GM13977 (cell line): ENCODE results near the gene CA5A.

Experiments
- DNase-seq: peaks from one replicate; pipeline ENCODE4 v3.0.0; 2012; ENCODE audit warnings: low spot score
- CTCF ChIP-seq: IDR thresholded peaks from 2 replicates; pipeline ENCODE4 v1.5.1; 2012; ENCODE audit warnings: mild to moderate bottlenecking, control low read depth; ENCODE audit not compliant: insufficient read depth; ENCODE audit errors: extremely low read depth, missing control alignments
- in situ Hi-C: fragments of 300-500 bp; cut with MboI; formaldehyde crosslinking; loops from one replicate; pipeline ENCODE4 v1.12.0; 2022; ENCODE audit warnings: low sequenced_read_pairs, low pct_unique_long_range_greater_than_20kb, mixed read lengths, inconsistent platforms; ENCODE audit not compliant: unreplicated experiment

CA5A gene

GRCh38 chr16:87922250-87922871, 14.0 kb downstream of the CA5A start:
- in situ Hi-C loops: no loop called here
- no peak for DNase-seq
- TF ChIP-seq CTCF: no peak

- no peak for DNase-seq
- TF ChIP-seq CTCF: no peak
- in situ Hi-C loops: no loop called here
Measured at GRCh38 chr16:87921236-87921773, 15.0 kb downstream of the CA5A start.

- TF ChIP-seq CTCF: no peak
- in situ Hi-C loops: no loop called here
Measured at GRCh38 chr16:87919681-87919994, 16.7 kb downstream of the CA5A start.

GRCh38 chr16:87918866-87919680, 17.3 kb downstream of the CA5A start:
- TF ChIP-seq CTCF: no peak
- in situ Hi-C loops: no loop called here
- DNase-seq: no peak

More at GRCh38 chr16:87919681-87919994, 16.7 kb downstream of the CA5A start:
- no peak for DNase-seq

- TF ChIP-seq CTCF: no peak
- in situ Hi-C loops: no loop called here
- no peak for DNase-seq
Measured at GRCh38 chr16:87918338-87918737, 18.0 kb downstream of the CA5A start.

- no peak for DNase-seq
- TF ChIP-seq CTCF: no peak
- in situ Hi-C loops: no loop called here
Measured at GRCh38 chr16:87917503-87917902, 18.8 kb downstream of the CA5A start.
